ENCODE measurements around the gene NATD1. TPM values are rescaled to one million over a fixed set of nuclear protein-coding genes. Genes with fewer than 3 reads are reported as not detected.

NATD1 gene
- total RNA-seq, 1 donor from 2014 or later = 15.7 TPM

DNA sequence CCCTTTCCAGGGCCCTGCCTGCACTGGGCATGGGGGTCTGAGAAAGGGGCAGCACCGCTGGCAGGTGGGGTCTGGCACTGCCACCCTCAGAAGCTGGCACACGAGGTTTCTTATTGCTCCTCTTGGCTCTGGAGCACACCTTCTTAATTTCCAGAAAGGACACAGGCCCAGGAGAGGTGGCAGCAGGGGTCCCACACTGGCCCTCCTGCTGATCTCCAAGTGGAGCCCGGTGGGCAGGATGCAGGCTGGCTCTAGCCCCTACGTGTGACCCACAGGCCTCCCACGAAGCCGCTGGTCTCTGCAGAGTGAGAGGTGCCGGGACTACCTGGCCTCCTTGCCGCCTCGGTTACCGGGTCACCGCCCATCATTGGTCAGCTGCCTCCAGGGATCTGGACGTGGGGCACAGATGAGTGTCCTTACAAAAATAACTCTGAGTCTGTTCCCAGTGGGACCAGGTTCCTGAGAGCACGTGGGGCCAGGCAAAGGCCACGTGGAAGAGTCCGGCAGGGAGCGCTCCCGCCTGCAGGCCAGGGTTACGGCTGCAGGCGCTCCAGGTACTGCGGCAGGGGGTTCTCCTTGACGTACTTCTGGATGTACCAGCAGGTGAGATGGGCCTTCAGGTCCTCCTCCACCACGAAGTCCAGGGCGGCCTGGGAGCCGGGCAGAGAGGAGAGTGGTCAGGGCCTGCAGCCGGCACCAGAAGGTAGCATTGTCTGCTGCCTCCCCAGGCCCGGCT lies 10.3 kb downstream of the NATD1 start:
- H3K36me3 ChIP-seq = peaks cover 23% of the 10 kb centered on the region
- H3K9me3 ChIP-seq = no peaks in the 10 kb centered on the region
- H3K27me3 ChIP-seq (ENCODE audit: low read depth) = no peaks in the 10 kb centered on the region
- no peak overlapping the region for H3K4me3 ChIP-seq
- no peak overlapping the region for H3K27ac ChIP-seq
- intact Hi-C loops (cut with DNase I) = no loop called here
- ATAC-seq (no peak), DNase-seq (no peak)
- TF ChIP-seq, protein P1, sequence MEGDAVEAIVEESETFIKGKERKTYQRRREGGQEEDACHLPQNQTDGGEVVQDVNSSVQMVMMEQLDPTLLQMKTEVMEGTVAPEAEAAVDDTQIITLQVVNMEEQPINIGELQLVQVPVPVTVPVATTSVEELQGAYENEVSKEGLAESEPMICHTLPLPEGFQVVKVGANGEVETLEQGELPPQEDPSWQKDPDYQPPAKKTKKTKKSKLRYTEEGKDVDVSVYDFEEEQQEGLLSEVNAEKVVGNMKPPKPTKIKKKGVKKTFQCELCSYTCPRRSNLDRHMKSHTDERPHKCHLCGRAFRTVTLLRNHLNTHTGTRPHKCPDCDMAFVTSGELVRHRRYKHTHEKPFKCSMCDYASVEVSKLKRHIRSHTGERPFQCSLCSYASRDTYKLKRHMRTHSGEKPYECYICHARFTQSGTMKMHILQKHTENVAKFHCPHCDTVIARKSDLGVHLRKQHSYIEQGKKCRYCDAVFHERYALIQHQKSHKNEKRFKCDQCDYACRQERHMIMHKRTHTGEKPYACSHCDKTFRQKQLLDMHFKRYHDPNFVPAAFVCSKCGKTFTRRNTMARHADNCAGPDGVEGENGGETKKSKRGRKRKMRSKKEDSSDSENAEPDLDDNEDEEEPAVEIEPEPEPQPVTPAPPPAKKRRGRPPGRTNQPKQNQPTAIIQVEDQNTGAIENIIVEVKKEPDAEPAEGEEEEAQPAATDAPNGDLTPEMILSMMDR (IDR thresholded peaks at IDR 0.05) = no peak
- H3K4me1 ChIP-seq = no peaks in the 10 kb centered on the region

DNA sequence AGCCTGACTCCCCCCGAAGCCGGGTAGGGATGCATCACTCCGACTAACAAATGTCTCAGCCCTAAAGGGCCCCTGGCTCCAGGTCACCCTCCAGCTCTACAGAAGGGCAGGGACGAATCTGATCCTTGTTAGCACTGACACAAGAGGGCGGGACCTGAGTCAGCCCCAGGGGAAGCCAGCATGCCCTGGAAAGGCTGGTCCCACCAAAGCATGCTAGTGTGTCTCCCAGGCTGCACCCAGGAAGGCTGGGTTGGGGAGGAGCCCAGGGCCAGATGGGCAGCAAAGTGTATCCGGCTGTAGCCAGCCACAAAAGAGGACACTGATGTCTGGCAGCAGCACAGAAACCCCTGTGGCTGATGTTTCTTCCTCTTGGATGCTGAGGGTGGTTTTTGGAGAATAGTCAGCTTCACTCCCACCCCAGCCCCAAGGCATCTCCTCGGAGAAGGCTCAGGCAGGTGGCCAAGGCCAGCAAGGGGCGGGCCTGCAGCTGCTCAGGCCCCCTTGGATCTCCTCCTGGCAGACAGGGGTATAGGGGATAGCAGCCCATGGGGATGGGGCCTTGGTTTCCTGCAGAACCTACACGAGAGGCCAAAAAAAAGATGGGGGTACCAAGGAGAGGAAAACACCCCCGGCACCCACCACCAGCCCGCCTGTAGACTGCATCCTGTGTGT lies 11.0 kb downstream of the NATD1 start:
- no peak for DNase-seq
- H3K27me3 ChIP-seq (ENCODE audit: low read depth) = no peaks in the 10 kb centered on the region
- intact Hi-C loops (cut with DNase I) = no loop called here
- TF ChIP-seq, protein P1 (IDR thresholded peaks at IDR 0.05) = no peak
- H3K4me1 ChIP-seq = no peaks in the 10 kb centered on the region
- H3K9me3 ChIP-seq = no peaks in the 10 kb centered on the region
- ATAC-seq = no peak
- H3K27ac ChIP-seq = no peak overlapping the region
- H3K36me3 ChIP-seq = peaks cover 23% of the 10 kb centered on the region
- no peak overlapping the region for H3K4me3 ChIP-seq

DNA sequence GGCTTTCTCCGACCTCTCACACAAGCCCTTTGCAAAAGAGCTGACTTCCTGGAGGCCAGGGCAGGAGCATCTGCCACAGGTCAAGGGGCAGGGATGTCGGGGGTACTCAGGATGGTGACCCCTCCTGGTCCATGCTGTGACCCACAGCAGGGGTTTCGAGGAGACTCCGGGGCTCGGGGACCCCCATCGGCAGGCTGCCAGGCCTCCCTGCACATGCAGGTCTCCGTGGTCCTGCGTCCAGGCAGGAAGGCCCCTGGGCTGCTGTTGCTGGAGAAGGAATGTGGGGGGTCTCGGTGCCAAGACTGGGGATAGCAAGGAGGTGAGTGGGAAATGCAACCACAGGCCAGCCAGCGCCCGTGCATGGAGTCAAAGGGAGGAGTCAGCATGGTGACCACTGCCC lies 11.6 kb downstream of the NATD1 start:
- intact Hi-C loops (cut with DNase I) = no loop called here
- Histone ChIP-seq H3K4me1 (no peaks in the 10 kb centered on the region), H3K9me3 (no peaks in the 10 kb centered on the region), H3K27me3 (ENCODE audit: low read depth) (no peaks in the 10 kb centered on the region), H3K27ac (no peak overlapping the region), H3K4me3 (no peak overlapping the region), H3K36me3 (peaks cover 23% of the 10 kb centered on the region)
- ATAC-seq = no peak
- DNase-seq = no peak
- TF ChIP-seq, protein P1 (IDR thresholded peaks at IDR 0.05) = no peak

DNA sequence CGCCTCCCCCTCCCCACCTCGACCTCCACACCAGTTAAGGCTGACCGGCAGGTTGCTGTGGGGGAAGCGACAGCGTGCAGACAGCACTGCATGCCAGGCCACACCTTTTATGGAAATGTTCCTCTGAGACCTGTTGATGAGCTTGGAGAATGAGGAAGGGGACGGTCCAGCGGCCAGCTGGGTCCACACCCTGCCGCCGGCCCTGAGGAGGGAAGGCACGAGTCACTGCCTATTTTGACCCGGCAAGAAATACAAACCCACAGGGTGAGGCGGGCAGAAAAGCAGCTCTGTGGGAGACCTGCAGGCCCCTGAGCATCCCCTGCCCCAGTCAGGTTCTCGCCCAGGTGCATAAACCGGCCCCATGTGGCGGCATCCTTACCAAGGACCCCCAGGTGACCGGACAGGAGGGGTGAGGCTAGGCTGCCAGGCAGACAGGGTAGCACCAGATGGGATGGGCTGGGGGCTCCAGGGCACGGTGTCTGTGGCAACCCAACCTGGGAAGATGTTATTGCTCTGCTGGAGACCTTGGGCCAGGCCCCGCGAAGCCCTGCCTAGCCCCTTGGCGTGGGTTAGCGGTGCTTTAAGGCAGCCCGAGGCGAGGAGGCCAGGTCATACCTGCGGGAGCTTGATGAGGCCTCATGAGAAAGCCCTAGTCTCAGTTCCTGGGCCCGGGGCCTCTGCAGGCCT lies 12.7 kb downstream of the NATD1 start:
- Histone ChIP-seq H3K27ac (no peak overlapping the region), H3K36me3 (peaks cover 23% of the 10 kb centered on the region)
- TF ChIP-seq, protein P1 (IDR thresholded peaks at IDR 0.05) = no peak

DNA sequence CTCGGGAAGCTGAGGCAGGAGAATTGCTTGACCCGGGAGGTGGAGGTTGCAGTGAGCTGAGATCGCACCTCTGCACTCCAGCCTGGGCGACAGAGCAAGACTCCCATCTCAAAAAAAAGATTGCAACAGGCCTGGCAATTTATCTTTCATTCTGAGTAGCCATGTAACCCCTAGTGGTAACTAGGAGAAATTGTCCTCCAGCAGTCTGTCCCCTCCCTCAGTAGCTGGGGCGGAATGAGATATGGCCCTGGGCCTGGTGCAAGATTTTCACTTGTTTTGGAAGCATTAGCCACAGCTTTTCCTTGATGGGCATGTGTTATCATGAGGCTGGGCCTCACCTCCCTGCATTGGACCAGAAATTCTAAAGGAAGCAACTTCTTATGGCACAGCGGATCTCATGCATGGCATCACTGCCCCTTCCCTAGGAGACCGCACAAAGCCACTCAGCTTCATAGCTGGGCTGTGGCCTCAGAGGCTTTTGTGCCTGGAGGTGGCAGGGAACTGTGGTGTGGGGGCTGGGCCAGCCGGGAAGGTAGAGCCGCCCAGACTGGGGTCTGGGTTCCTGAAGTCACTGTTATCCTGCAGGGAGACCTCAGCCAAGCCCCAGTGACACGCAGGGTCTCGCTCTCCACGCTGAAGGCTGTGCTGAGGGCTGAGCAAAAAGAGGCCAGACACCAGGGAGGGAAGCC lies 13.4 kb downstream of the NATD1 start:
- H3K27ac ChIP-seq = no peak overlapping the region
- H3K4me3 ChIP-seq = no peak overlapping the region
- peaks cover 23% of the 10 kb centered on the region for H3K36me3 ChIP-seq
- TF ChIP-seq, protein P1 (IDR thresholded peaks at IDR 0.05) = peak; percentile 39
- no peak for DNase-seq
- intact Hi-C loops (cut with DNase I) = no loop called here
- ATAC-seq = peak in 1 of 2 donors; percentile 51
- H3K9me3 ChIP-seq = no peaks in the 10 kb centered on the region
- H3K27me3 ChIP-seq (ENCODE audit: low read depth) = no peaks in the 10 kb centered on the region
- no peaks in the 10 kb centered on the region for H3K4me1 ChIP-seq

More for the DNA sequence above, 12.7 kb downstream of the NATD1 start:
- Histone ChIP-seq H3K9me3 (no peaks in the 10 kb centered on the region), H3K27me3 (ENCODE audit: low read depth) (no peaks in the 10 kb centered on the region), H3K4me1 (no peaks in the 10 kb centered on the region), H3K4me3 (no peak overlapping the region)
- ATAC-seq (no peak), DNase-seq (no peak)
- intact Hi-C loops (cut with DNase I) = no loop called here

Measured in lower lobe of right lung (tissue), 2 donors.